ENCODE results near the gene ARHGAP28.

ARHGAP28 gene

GRCh38 chr18:6939972-6940371, 210.5 kb downstream of the ARHGAP28 start:
- no peak overlapping the region for H3K4me3 ChIP-seq (replicated peaks; ENCODE audit: low read depth, low read length)
- TF ChIP-seq CTCF (IDR thresholded peaks at IDR 0.05; ENCODE audit: low read length, missing control alignments): no peak
- no peak for DNase-seq (ENCODE audit: low read depth)

- TF ChIP-seq CTCF (IDR thresholded peaks at IDR 0.05; ENCODE audit: low read length, missing control alignments): no peak
- H3K4me3 ChIP-seq (replicated peaks; ENCODE audit: low read depth, low read length): no peak overlapping the region
- DNase-seq (ENCODE audit: low read depth): no peak
Observed at GRCh38 chr18:6940451-6940850, 210.9 kb downstream of the ARHGAP28 start.

GRCh38 chr18:6941996-6942395, 212.5 kb downstream of the ARHGAP28 start:
- DNase-seq (ENCODE audit: low read depth): no peak
- no peak for TF ChIP-seq CTCF (IDR thresholded peaks at IDR 0.05; ENCODE audit: low read length, missing control alignments)
- H3K4me3 ChIP-seq (replicated peaks; ENCODE audit: low read depth, low read length): no peak overlapping the region

GRCh38 chr18:6942742-6943141, 213.2 kb downstream of the ARHGAP28 start:
- TF ChIP-seq CTCF (IDR thresholded peaks at IDR 0.05; ENCODE audit: low read length, missing control alignments): no peak
- DNase-seq (ENCODE audit: low read depth): no peak

GRCh38 chr18:6943143-6943542, 213.6 kb downstream of the ARHGAP28 start:
- TF ChIP-seq CTCF (IDR thresholded peaks at IDR 0.05; ENCODE audit: low read length, missing control alignments): no peak
- no peak overlapping the region for H3K4me3 ChIP-seq (replicated peaks; ENCODE audit: low read depth, low read length)
- DNase-seq (ENCODE audit: low read depth): no peak

More at GRCh38 chr18:6942742-6943141, 213.2 kb downstream of the ARHGAP28 start:
- H3K4me3 ChIP-seq (replicated peaks; ENCODE audit: low read depth, low read length): no peak overlapping the region

GRCh38 chr18:6947338-6948030, 218.0 kb downstream of the ARHGAP28 start:
- no peak overlapping the region for H3K4me3 ChIP-seq (replicated peaks; ENCODE audit: low read depth, low read length)
- no peak for DNase-seq (ENCODE audit: low read depth)
- no peak for TF ChIP-seq CTCF (IDR thresholded peaks at IDR 0.05; ENCODE audit: low read length, missing control alignments)
